ENCODE results near the gene RAB15.

GRCh38 chr14:64919215-64919614, 52.9 kb downstream of the RAB15 start:
- no peak for TF ChIP-seq POLR2A (IDR thresholded peaks at IDR 0.05)
- TF ChIP-seq, protein P1, sequence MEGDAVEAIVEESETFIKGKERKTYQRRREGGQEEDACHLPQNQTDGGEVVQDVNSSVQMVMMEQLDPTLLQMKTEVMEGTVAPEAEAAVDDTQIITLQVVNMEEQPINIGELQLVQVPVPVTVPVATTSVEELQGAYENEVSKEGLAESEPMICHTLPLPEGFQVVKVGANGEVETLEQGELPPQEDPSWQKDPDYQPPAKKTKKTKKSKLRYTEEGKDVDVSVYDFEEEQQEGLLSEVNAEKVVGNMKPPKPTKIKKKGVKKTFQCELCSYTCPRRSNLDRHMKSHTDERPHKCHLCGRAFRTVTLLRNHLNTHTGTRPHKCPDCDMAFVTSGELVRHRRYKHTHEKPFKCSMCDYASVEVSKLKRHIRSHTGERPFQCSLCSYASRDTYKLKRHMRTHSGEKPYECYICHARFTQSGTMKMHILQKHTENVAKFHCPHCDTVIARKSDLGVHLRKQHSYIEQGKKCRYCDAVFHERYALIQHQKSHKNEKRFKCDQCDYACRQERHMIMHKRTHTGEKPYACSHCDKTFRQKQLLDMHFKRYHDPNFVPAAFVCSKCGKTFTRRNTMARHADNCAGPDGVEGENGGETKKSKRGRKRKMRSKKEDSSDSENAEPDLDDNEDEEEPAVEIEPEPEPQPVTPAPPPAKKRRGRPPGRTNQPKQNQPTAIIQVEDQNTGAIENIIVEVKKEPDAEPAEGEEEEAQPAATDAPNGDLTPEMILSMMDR (IDR thresholded peaks at IDR 0.05), result no peak
